Neuronal stem cell (in vitro differentiated cells): ENCODE measurements around the gene NWD2.

ENCODE experiments used
- DNase-seq: peaks from one replicate; pipeline ENCODE4 v3.0.0-alpha.2; 2013; ENCODE audit warnings: low spot score
- H2AFZ ChIP-seq: one replicate; pipeline ENCODE4 v1.6.1; 2013; ENCODE audit warnings: mild to moderate bottlenecking, low read length, inconsistent platforms
- H2AK5ac ChIP-seq: 2 replicates; pipeline ENCODE4 v1.6.1; 2013; ENCODE audit warnings: low read depth, mild to moderate bottlenecking, inconsistent platforms, low read length, moderate library complexity, mixed read lengths
- H2BK120ac ChIP-seq: 2 replicates; pipeline ENCODE4 v1.6.1; 2013; ENCODE audit warnings: low read depth, mild to moderate bottlenecking, inconsistent platforms, low read length, moderate library complexity, mixed read lengths
- H2BK12ac ChIP-seq: one replicate; pipeline ENCODE4 v1.6.1; 2013; ENCODE audit warnings: low read length, inconsistent platforms
- H2BK15ac ChIP-seq: 2 replicates; pipeline ENCODE4 v1.6.1; 2013; ENCODE audit warnings: mild to moderate bottlenecking, low read length, inconsistent platforms, mixed read lengths
- H2BK5ac ChIP-seq: one replicate; pipeline ENCODE4 v1.6.1; 2013; ENCODE audit warnings: inconsistent platforms, mild to moderate bottlenecking, low read length, moderate library complexity
- H3K14ac ChIP-seq: one replicate; pipeline ENCODE4 v1.6.1; 2013; ENCODE audit warnings: low read length, inconsistent platforms
- H3K18ac ChIP-seq: 2 replicates; pipeline ENCODE4 v1.6.1; 2013; ENCODE audit warnings: low read length, inconsistent platforms
- H3K23ac ChIP-seq: 2 replicates; pipeline ENCODE4 v1.6.1; 2013; ENCODE audit warnings: low read depth, mild to moderate bottlenecking, mixed read lengths, low read length, inconsistent platforms; ENCODE audit not compliant: poor library complexity
- H3K27ac ChIP-seq: replicated peaks from 3 replicates; pipeline ENCODE4 v1.5.1; 2013; ENCODE audit warnings: low read length, inconsistent platforms
- H3K27me3 ChIP-seq, 3 experiments: 2 replicates each; pipeline ENCODE4 v1.6.1; 2013; ENCODE audit warnings: low read length in 3 of 3, mild to moderate bottlenecking in 2 of 3, inconsistent platforms in 1 of 3, low read depth in 1 of 3, mixed read lengths in 1 of 3, moderate library complexity in 1 of 3; ENCODE audit not compliant: control insufficient read depth in 3 of 3, insufficient read depth in 3 of 3
- H3K36me3 ChIP-seq, 2 donors: replicated peaks in 1 of 2; 2 replicates each; pipeline ENCODE4 v1.6.1; 2013; ENCODE audit warnings: low read length in 2 of 2; ENCODE audit not compliant: control insufficient read depth in 2 of 2, insufficient read depth in 2 of 2
- H3K4ac ChIP-seq: 2 replicates; pipeline ENCODE4 v1.6.1; 2013; ENCODE audit warnings: inconsistent platforms, mild to moderate bottlenecking, low read length, moderate library complexity
- H3K4me1 ChIP-seq, 2 donors: 1 replicate in 1 of 2; 2 replicates in 1 of 2; pipeline ENCODE4 v1.6.1; 2013; ENCODE audit warnings: low read length in 2 of 2, low read depth in 1 of 2; ENCODE audit not compliant: control insufficient read depth in 2 of 2, insufficient read depth in 1 of 2
- H3K4me2 ChIP-seq: one replicate; pipeline ENCODE4 v1.6.1; 2013; ENCODE audit warnings: mild to moderate bottlenecking, low read length, inconsistent platforms; ENCODE audit not compliant: insufficient read depth, poor library complexity, severe bottlenecking
- H3K4me3 ChIP-seq, 2 donors: 2 replicates each; pipeline ENCODE4 v1.5.1; 2013; ENCODE audit warnings: low read length in 2 of 2, mild to moderate bottlenecking in 2 of 2, inconsistent platforms in 1 of 2, moderate library complexity in 1 of 2
- H3K79me1 ChIP-seq: one replicate; pipeline ENCODE4 v1.6.1; 2013; ENCODE audit warnings: low read depth, mild to moderate bottlenecking, inconsistent platforms, low read length, moderate library complexity
- H3K9ac ChIP-seq: one replicate; pipeline ENCODE4 v1.6.1; 2013; ENCODE audit warnings: mild to moderate bottlenecking, low read depth, low read length, inconsistent platforms; ENCODE audit not compliant: poor library complexity
- H3K9me3 ChIP-seq, 2 donors: replicated peaks in 1 of 2; 2 replicates each; pipeline versions ENCODE3 to v1.6.1; 2013; ENCODE audit warnings: low read length in 2 of 2, mild to moderate bottlenecking in 2 of 2, inconsistent platforms in 1 of 2, low read depth in 1 of 2, mixed read lengths in 1 of 2, moderate library complexity in 1 of 2; ENCODE audit not compliant: control insufficient read depth in 2 of 2, insufficient read depth in 1 of 2
- H4K8ac ChIP-seq: one replicate; pipeline ENCODE4 v1.6.1; 2013; ENCODE audit warnings: low read depth, mild to moderate bottlenecking, inconsistent platforms, low read length, moderate library complexity
- H4K91ac ChIP-seq: one replicate; pipeline ENCODE4 v1.6.1; 2013; ENCODE audit warnings: low read length, low read depth, mild to moderate bottlenecking, inconsistent platforms; ENCODE audit not compliant: poor library complexity
- WGBS, 2 donors: extraction: QIAGEN DNeasy Blood & Tissue Kit; methylation state at CpG; one replicate each; pipeline ENCODE4 v1.1.7; 2013; ENCODE audit warnings: missing lambda C conversion rate in 2 of 2, mixed read lengths in 1 of 2; ENCODE audit not compliant: insufficient read length in 2 of 2, insufficient replicate concordance in 1 of 2; ENCODE audit errors: extremely low coverage in 2 of 2; 5-methylcytosine and 5-hydroxymethylcytosine counted together

The NWD2 gene

GRCh38 chr4:37477126-37477525 lies 232.6 kb downstream of the NWD2 start:
- no peak overlapping the region for H2BK15ac ChIP-seq
- H2BK12ac ChIP-seq = no peak overlapping the region
- no peaks in the 10 kb centered on the region for H3K9me3 ChIP-seq
- H3K4me3 ChIP-seq = no peak overlapping the region
- no peaks in the 10 kb centered on the region for H3K27me3 ChIP-seq
- H3K18ac ChIP-seq = no peak overlapping the region
- DNase-seq = no peak
- H2AFZ ChIP-seq = no peak overlapping the region
- H3K4me2 ChIP-seq = no peak overlapping the region
- H3K36me3 ChIP-seq = no peaks in the 10 kb centered on the region
- no peak overlapping the region for H4K8ac ChIP-seq
- no peak overlapping the region for H3K4ac ChIP-seq
- WGBS, 2 donors = no CpG with 5 or more reads among the region's 3 CpGs
- no peak overlapping the region for H3K23ac ChIP-seq
- H3K9ac ChIP-seq = no peak overlapping the region
- no peaks in the 10 kb centered on the region for H3K79me1 ChIP-seq
- H2AK5ac ChIP-seq = no peak overlapping the region
- no peak overlapping the region for H2BK120ac ChIP-seq
- no peak overlapping the region for H4K91ac ChIP-seq
- no peak overlapping the region for H2BK5ac ChIP-seq
- H3K4me1 ChIP-seq = no peaks in the 10 kb centered on the region
- H3K27ac ChIP-seq = no peak overlapping the region
- no peak overlapping the region for H3K14ac ChIP-seq

DNA sequence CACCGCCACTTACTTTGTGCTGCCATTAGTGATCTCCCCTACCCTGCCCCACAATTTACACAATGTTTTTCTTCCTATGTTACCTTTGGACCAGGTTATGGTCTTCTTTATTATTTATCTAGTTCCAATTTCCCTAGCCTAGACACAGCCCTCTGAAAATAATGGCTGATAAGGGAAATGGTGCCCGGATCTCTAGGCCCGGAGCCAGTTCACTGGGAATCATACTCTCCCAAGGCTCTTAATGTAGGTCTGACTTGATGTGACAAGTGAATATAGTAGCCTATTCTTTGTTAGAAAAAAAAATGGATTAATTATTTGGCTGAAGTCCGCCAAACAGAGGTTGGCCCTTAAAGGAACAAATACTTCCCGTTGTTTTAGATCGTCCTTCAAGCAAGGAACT lies 233.6 kb downstream of the NWD2 start:
- Histone ChIP-seq H3K36me3 (no peaks in the 10 kb centered on the region), H3K14ac (no peak overlapping the region), H3K4me1 (no peaks in the 10 kb centered on the region), H3K23ac (no peak overlapping the region), H2BK15ac (no peak overlapping the region), H3K9me3 (no peaks in the 10 kb centered on the region), H3K4ac (no peak overlapping the region), H2BK120ac (no peak overlapping the region), H3K27ac (no peak overlapping the region), H4K91ac (no peak overlapping the region), H2BK12ac (no peak overlapping the region), H4K8ac (no peak overlapping the region), H2AFZ (no peak overlapping the region), H2AK5ac (no peak overlapping the region), H3K9ac (no peak overlapping the region), H2BK5ac (no peak overlapping the region), H3K4me2 (no peak overlapping the region), H3K79me1 (no peaks in the 10 kb centered on the region), H3K27me3 (no peaks in the 10 kb centered on the region), H3K18ac (no peak overlapping the region), H3K4me3 (no peak overlapping the region)
- no CpG with 5 or more reads among the region's 6 CpGs for WGBS, 2 donors
- no peak for DNase-seq

DNA sequence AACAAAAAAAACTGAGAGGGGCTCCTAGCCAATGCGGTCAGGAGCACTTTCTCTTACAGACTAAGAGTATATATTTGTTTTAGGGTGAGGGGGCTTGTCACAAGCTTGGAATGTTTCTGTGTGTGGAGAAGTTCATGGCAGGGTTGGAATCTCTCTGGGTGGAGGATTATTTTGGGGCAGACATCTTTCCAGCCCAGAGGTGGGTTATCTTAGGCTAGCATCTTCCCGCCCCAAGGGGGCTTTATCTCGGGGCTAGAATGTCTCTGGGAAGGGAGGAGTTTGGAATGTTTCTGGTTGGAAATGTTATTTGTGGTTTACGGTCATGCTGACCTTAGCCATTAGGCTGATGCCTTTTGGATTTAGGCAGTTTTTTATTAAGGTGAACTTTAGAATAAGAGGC lies 236.0 kb downstream of the NWD2 start:
- DNase-seq = no peak
- no peaks in the 10 kb centered on the region for H3K9me3 ChIP-seq
- no peak overlapping the region for H3K9ac ChIP-seq
- no peaks in the 10 kb centered on the region for H3K4me1 ChIP-seq
- no CpG with 5 or more reads among the region's 4 CpGs for WGBS, 2 donors
- H2BK5ac ChIP-seq = no peak overlapping the region
- H3K27ac ChIP-seq = no peak overlapping the region
- H3K4ac ChIP-seq = no peak overlapping the region
- no peak overlapping the region for H4K91ac ChIP-seq
- no peak overlapping the region for H3K23ac ChIP-seq
- no peak overlapping the region for H2AK5ac ChIP-seq
- no peaks in the 10 kb centered on the region for H3K36me3 ChIP-seq
- no peak overlapping the region for H3K18ac ChIP-seq
- no peak overlapping the region for H2BK15ac ChIP-seq
- no peak overlapping the region for H4K8ac ChIP-seq
- no peak overlapping the region for H2BK120ac ChIP-seq
- H3K4me2 ChIP-seq = no peak overlapping the region
- no peak overlapping the region for H2BK12ac ChIP-seq
- no peak overlapping the region for H3K14ac ChIP-seq
- no peaks in the 10 kb centered on the region for H3K79me1 ChIP-seq
- H3K4me3 ChIP-seq = no peak overlapping the region
- H2AFZ ChIP-seq = no peak overlapping the region
- H3K27me3 ChIP-seq = no peaks in the 10 kb centered on the region

- no CpG with 5 or more reads among the region's 5 CpGs for WGBS, 2 donors
- H3K4ac ChIP-seq = no peak overlapping the region
These were observed 237.1 kb downstream of the NWD2 start for GRCh38 chr4:37481547-37482122.

More at GRCh38 chr4:37481547-37482122, 237.1 kb downstream of the NWD2 start:
- H4K8ac ChIP-seq = no peak overlapping the region
- H3K14ac ChIP-seq = no peak overlapping the region
- no peak overlapping the region for H2BK12ac ChIP-seq
- no peak overlapping the region for H2BK15ac ChIP-seq
- H2BK120ac ChIP-seq = no peak overlapping the region
- no peak overlapping the region for H3K18ac ChIP-seq
- no peak overlapping the region for H2BK5ac ChIP-seq
- no peak overlapping the region for H3K23ac ChIP-seq
- no peak overlapping the region for H3K27ac ChIP-seq
- H3K4me2 ChIP-seq = no peak overlapping the region
- no peaks in the 10 kb centered on the region for H3K79me1 ChIP-seq
- DNase-seq = no peak
- no peak overlapping the region for H3K4me3 ChIP-seq
- no peaks in the 10 kb centered on the region for H3K36me3 ChIP-seq
- H2AK5ac ChIP-seq = no peak overlapping the region
- no peak overlapping the region for H4K91ac ChIP-seq
- no peak overlapping the region for H2AFZ ChIP-seq
- no peaks in the 10 kb centered on the region for H3K9me3 ChIP-seq
- H3K27me3 ChIP-seq = no peaks in the 10 kb centered on the region
- no peak overlapping the region for H3K9ac ChIP-seq
- H3K4me1 ChIP-seq = peaks cover 0 to 2% of the 10 kb centered on the region in 2 donors
